IMR-90 (cell line): ENCODE results near the gene IGSF9B. TPM values are rescaled to one million over a fixed set of nuclear protein-coding genes. Genes with fewer than 3 reads are reported as not detected.

Experiments used
- ATAC-seq: fragments of 200-7000 bp; cut with Tn5 transposase; 2 replicates; pipeline ENCODE4 v1.9.1; 2020; ENCODE audit warnings: low read depth, mild to moderate bottlenecking, moderate library complexity
- BruUV-seq: library from RNA; stranded (reverse); fragments of 400-500 nt; replicated peaks from 2 replicates; lab custom pipeline; 2021; lab: Mats Ljungman, UMichigan
- CTCF ChIA-PET: fragments of 300-600 bp; formaldehyde crosslinking; extraction: SDS; loops from one replicate; lab custom pipeline; 2021; ENCODE audit warnings: antibody characterized with exemption; lab: Yijun Ruan, JAX
- POLR2A ChIA-PET: fragments of 300-600 bp; sonication (Branson Sonifier 250); formaldehyde crosslinking; loops from one replicate; lab custom pipeline; 2022; ENCODE audit warnings: antibody characterized with exemption; ENCODE audit not compliant: unreplicated experiment; lab: Charles Lee
- DNase-seq: peaks from one replicate; pipeline ENCODE4 v3.0.0; 2013
- H2AFZ ChIP-seq: replicated peaks from 2 replicates; pipeline ENCODE3; 2013; ENCODE audit warnings: low read length, mild to moderate bottlenecking; ENCODE audit not compliant: poor library complexity
- H2AK5ac ChIP-seq: 2 replicates; pipeline ENCODE4 v1.6.1; 2013; ENCODE audit warnings: low read depth, low read length, inconsistent platforms
- H2AK9ac ChIP-seq: replicated peaks from 2 replicates; pipeline ENCODE3; 2013; ENCODE audit warnings: mild to moderate bottlenecking, low read depth, low read length, moderate library complexity; ENCODE audit not compliant: poor library complexity
- H2BK120ac ChIP-seq: 2 replicates; pipeline ENCODE4 v1.6.1; 2013; ENCODE audit warnings: low read depth, low read length, inconsistent platforms
- H2BK15ac ChIP-seq: 3 replicates; pipeline ENCODE4 v1.6.1; 2013; ENCODE audit warnings: low read depth, low read length, inconsistent platforms
- H2BK20ac ChIP-seq: 2 replicates; pipeline ENCODE4 v1.6.1; 2013; ENCODE audit warnings: low read depth, mild to moderate bottlenecking, inconsistent platforms, low read length, moderate library complexity
- H2BK5ac ChIP-seq: 2 replicates; pipeline ENCODE4 v1.6.1; 2013; ENCODE audit warnings: mild to moderate bottlenecking, low read depth, low read length, inconsistent platforms; ENCODE audit not compliant: poor library complexity, severe bottlenecking
- H3K14ac ChIP-seq: replicated peaks from 2 replicates; pipeline ENCODE4 v1.6.1; 2013; ENCODE audit warnings: low read depth, low read length, inconsistent platforms
- H3K18ac ChIP-seq: 2 replicates; pipeline ENCODE4 v1.6.1; 2013; ENCODE audit warnings: low read depth, low read length, control low read depth
- H3K23ac ChIP-seq: 2 replicates; pipeline ENCODE4 v1.6.1; 2013; ENCODE audit warnings: low read depth, low read length, inconsistent platforms
- H3K27ac ChIP-seq: 2 replicates; pipeline ENCODE4 v1.5.1; 2013; ENCODE audit warnings: mild to moderate bottlenecking, control low read depth, low read length; ENCODE audit not compliant: insufficient read depth
- H3K27me3 ChIP-seq: 2 replicates; pipeline ENCODE4 v1.6.1; 2013; ENCODE audit warnings: low read length; ENCODE audit not compliant: control insufficient read depth, insufficient read depth
- H3K36me3 ChIP-seq: 2 replicates; pipeline ENCODE4 v1.6.1; 2013; ENCODE audit warnings: low read length, mixed read lengths; ENCODE audit not compliant: control insufficient read depth, insufficient read depth
- H3K4ac ChIP-seq: 2 replicates; pipeline ENCODE4 v1.6.1; 2013; ENCODE audit warnings: low read depth, low read length, inconsistent platforms
- H3K4me1 ChIP-seq: 2 replicates; pipeline ENCODE4 v1.6.1; 2013; ENCODE audit warnings: low read length, mixed read lengths; ENCODE audit not compliant: control insufficient read depth, insufficient read depth
- H3K4me2 ChIP-seq: 2 replicates; pipeline ENCODE4 v1.6.1; 2013; ENCODE audit warnings: low read depth, mild to moderate bottlenecking, control low read depth, low read length, moderate library complexity
- H3K4me3 ChIP-seq: 2 replicates; pipeline ENCODE4 v1.5.1; 2013; ENCODE audit warnings: low read depth, mild to moderate bottlenecking, control low read depth, low read length, moderate library complexity; ENCODE audit not compliant: insufficient read depth
- H3K56ac ChIP-seq: 2 replicates; pipeline ENCODE4 v1.6.1; 2013; ENCODE audit warnings: low read length, inconsistent platforms; ENCODE audit not compliant: insufficient read depth; ENCODE audit errors: extremely low read depth
- H3K79me1 ChIP-seq, 2 experiments: 2 replicates each; pipeline ENCODE4 v1.6.1; 2013; ENCODE audit warnings: low read length in 2 of 2, inconsistent platforms in 1 of 2, low read depth in 1 of 2
- H3K9ac ChIP-seq: 2 replicates; pipeline ENCODE4 v1.6.1; 2013; ENCODE audit warnings: low read depth, low read length, control low read depth
- H3K9me1 ChIP-seq: 2 replicates; pipeline ENCODE4 v1.6.1; 2013; ENCODE audit warnings: low read length, inconsistent platforms; ENCODE audit not compliant: insufficient read depth
- H3K9me3 ChIP-seq: 2 replicates; pipeline ENCODE4 v1.6.1; 2013; ENCODE audit warnings: low read length; ENCODE audit not compliant: control insufficient read depth, insufficient read depth
- H4K20me1 ChIP-seq: 2 replicates; pipeline ENCODE4 v1.6.1; 2013; ENCODE audit warnings: low read length, inconsistent platforms; ENCODE audit not compliant: insufficient read depth
- H4K5ac ChIP-seq: 2 replicates; pipeline ENCODE4 v1.6.1; 2013; ENCODE audit warnings: mild to moderate bottlenecking, low read depth, low read length, control low read depth
- H4K8ac ChIP-seq, 2 experiments: 2 replicates each; pipeline ENCODE4 v1.6.1; 2013; ENCODE audit warnings: low read depth in 2 of 2, low read length in 2 of 2, control low read depth in 1 of 2, inconsistent platforms in 1 of 2
- H4K91ac ChIP-seq: 2 replicates; pipeline ENCODE4 v1.6.1; 2013; ENCODE audit warnings: low read depth, low read length, inconsistent platforms; ENCODE audit not compliant: insufficient read depth
- BHLHE40 ChIP-seq: fragments of 150-350 bp; IDR thresholded peaks from 2 replicates; pipeline ENCODE4 v1.6.1; 2016; ENCODE audit warnings: mild to moderate bottlenecking, low read depth, low read length
- CEBPB ChIP-seq: IDR thresholded peaks from 2 replicates; pipeline ENCODE4 v1.6.1; 2012; ENCODE audit warnings: low read depth, low read length, improper control_type of control experiment
- CHD1 ChIP-seq: IDR thresholded peaks from 2 replicates; pipeline ENCODE4 v1.6.1; 2012; ENCODE audit warnings: low read depth, low read length, improper control_type of control experiment
- FOS ChIP-seq: fragments of 150-350 bp; IDR thresholded peaks from 2 replicates; pipeline ENCODE4 v1.6.1; 2016; ENCODE audit warnings: low read depth, low read length
- MAFK ChIP-seq: IDR thresholded peaks from 2 replicates; pipeline ENCODE4 v1.6.1; 2012; ENCODE audit warnings: low read depth, low read length, improper control_type of control experiment
- NFE2L2 ChIP-seq: fragments of 150-350 bp; IDR thresholded peaks from 2 replicates; pipeline ENCODE4 v1.6.1; 2016; ENCODE audit warnings: low read depth, mild to moderate bottlenecking, low read length
- RAD21 ChIP-seq: IDR thresholded peaks from 2 replicates; pipeline ENCODE4 v1.6.1; 2012; ENCODE audit warnings: low read length, improper control_type of control experiment
- RFX5 ChIP-seq: IDR thresholded peaks from 2 replicates; pipeline ENCODE4 v1.8.0; 2012; ENCODE audit warnings: low read depth, mild to moderate bottlenecking, low read length, moderate library complexity
- SMC3 ChIP-seq: fragments of 150-350 bp; IDR thresholded peaks from 2 replicates; pipeline ENCODE4 v1.6.1; 2016; ENCODE audit warnings: low read depth, mild to moderate bottlenecking, antibody characterized with exemption, low read length, moderate library complexity
- WGBS, 2 experiments: methylation state at CpG; one replicate each; pipeline versions ENCODE4 v1.1.5 to v1.1.7; 2013; ENCODE audit warnings: missing lambda C conversion rate in 2 of 2; ENCODE audit not compliant: insufficient read length in 1 of 2; ENCODE audit errors: extremely low coverage in 2 of 2; 5-methylcytosine and 5-hydroxymethylcytosine counted together
- dilution Hi-C: fragments of 300-500 bp; cut with HindIII; formaldehyde crosslinking; loops from one replicate; pipeline ENCODE4 v1.14.3; 2018; ENCODE audit warnings: low sequenced_read_pairs; ENCODE audit not compliant: unreplicated experiment
- in situ Hi-C: fragments of 300-500 bp; cut with MboI; formaldehyde crosslinking; loops from 3 replicates; pipeline ENCODE4 v1.14.3; 2019; ENCODE audit warnings: low sequenced_read_pairs, inconsistent platforms, mixed read lengths
- intact Hi-C: fragments of 100-400 bp; cut with micrococcal nuclease; formaldehyde crosslinking; loops from 2 replicates; pipeline ENCODE4 v1.10.0; 2022
- polyA plus RNA-seq, 3 experiments: library from polyadenylated mRNA; depleted of rRNA; stranded (reverse); fragments of >200 nt; gene quantifications; 2 replicates each; pipeline ENCODE4 v1.2.3, GENCODE V29; 2012; ENCODE audit warnings: low replicate concordance in 1 of 3
- total RNA-seq: library from RNA; depleted of rRNA; stranded (reverse); fragments of >200 nt; gene quantifications from 2 replicates; pipeline ENCODE4 v1.2.3, GENCODE V29; 2012
- TF ChIP-seq, protein P1 (sequence below): fragments of 150-350 bp; IDR thresholded peaks from 2 replicates; pipeline ENCODE4 v1.6.1; 2016; ENCODE audit warnings: low read depth, mild to moderate bottlenecking, low read length, moderate library complexity, borderline replicate concordance
- TF ChIP-seq, protein P2 (sequence below): fragments of 150-350 bp; IDR thresholded peaks from 2 replicates; pipeline ENCODE4 v1.6.1; 2017; ENCODE audit warnings: mild to moderate bottlenecking, antibody characterized with exemption, low read length, low read depth
- TF ChIP-seq, protein P3 (sequence below): conservative IDR thresholded peaks from 2 replicates; pipeline ENCODE4 v1.5.1; 2012; ENCODE audit warnings: mild to moderate bottlenecking, low read depth, low read length, improper control_type of control experiment

IGSF9B gene
- total and polyA plus RNA-seq, 2 of the 4 experiments (the other 2 are of a cell fraction), result under 0.01 to 0.10 TPM

DNA sequence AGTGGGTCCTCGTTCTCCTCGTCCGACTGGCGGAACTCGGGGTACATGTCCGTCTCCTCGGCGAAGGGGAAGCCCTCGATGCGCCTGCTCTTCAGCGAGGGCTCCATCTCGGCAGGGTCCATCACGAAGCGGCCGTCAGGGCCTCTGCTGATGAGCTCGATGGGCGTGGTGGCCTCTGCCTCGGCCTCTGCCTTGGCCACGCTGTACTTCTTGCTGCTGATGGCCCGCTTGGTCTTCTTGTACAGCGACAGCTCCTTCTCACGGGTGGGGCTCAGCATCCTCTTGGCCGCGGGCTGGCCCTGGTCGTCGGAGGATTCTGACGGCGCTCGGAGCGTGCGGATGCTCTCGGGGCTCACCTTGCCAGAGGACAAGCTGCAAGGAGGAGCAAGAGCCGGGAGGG, 35.7 kb downstream of the IGSF9B start (continued):
- no peak for TF ChIP-seq NFE2L2

DNA sequence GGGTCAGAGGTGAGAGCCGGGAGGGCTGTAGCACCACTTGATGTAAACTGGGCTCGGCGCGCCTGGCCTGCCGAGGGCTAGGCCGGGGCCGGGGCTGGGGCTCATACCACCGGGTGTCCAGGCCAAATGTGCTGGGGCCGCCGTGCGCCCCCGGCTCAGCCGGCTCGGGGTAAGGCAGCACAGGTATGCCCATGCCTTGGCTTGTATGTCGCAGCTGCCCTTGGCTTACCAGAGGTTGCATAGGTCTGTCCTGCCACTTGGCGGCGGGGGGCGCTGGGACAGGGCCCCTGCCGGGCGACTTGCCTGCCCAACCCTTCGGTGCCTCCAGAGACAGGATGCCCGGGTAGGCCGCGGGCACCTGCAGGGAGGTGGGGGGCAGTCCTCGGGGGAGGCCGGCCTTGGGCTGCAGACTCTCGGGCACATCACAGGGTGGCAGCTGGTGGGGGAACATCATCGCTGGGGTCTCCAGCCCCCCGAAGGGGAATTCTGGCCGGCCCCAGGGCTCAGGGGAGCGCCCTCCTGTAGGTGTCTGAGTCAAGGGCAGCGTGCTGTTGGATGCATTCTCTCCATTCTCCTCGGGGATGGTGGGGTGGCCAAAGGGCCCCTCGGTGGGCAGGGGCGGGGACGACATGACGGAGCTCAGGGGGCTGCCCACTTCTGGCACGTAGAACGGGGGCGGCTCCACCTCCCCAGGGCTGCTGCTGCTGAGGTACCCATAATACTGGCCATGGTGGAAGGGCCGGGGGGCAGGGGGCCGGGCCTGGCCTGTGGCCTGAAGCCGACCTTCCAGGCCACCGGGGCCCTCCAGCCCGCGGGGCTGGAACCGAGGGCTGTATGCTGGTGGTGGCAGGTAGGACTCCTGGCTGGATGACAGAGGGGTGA, 36.4 kb downstream of the IGSF9B start:
- Histone ChIP-seq H2BK20ac (no peak overlapping the region), H2AFZ (no peak overlapping the region), H3K56ac (no peak overlapping the region), H3K36me3 (no peaks in the 10 kb centered on the region), H3K18ac (no peak overlapping the region), H3K9me3 (no peaks in the 10 kb centered on the region), H3K14ac (no peak overlapping the region), H2AK5ac (no peak overlapping the region), H3K4me1 (no peaks in the 10 kb centered on the region), H3K4me3 (no peak overlapping the region), H3K9ac (no peak overlapping the region), H2AK9ac (no peak overlapping the region), H3K4me2 (no peak overlapping the region), H2BK15ac (no peak overlapping the region), H2BK5ac (no peak overlapping the region), H4K5ac (no peak overlapping the region), H4K20me1 (no peaks in the 10 kb centered on the region), H3K23ac (no peak overlapping the region), H3K79me1 (no peaks in the 10 kb centered on the region), H3K27me3 (peaks cover 11% of the 10 kb centered on the region), H3K27ac (no peak overlapping the region), H2BK120ac (no peak overlapping the region), H4K8ac (no peak overlapping the region), H3K9me1 (no peaks in the 10 kb centered on the region), H3K4ac (no peak overlapping the region), H4K91ac (no peak overlapping the region)
- POLR2A ChIA-PET, result no interaction called here
- CTCF ChIA-PET, result no interaction called here
- WGBS, 2 experiments, result 81% methylated on average over 21 of the region's 47 CpGs; no CpG with 5 or more reads in 1 of the 2 experiments
- no peak for DNase-seq
- in situ Hi-C loops, result loop anchor here (10.0 kb wide), 1 partner anchor 224 kb away; no protein-coding TSS in a partner anchor
- intact Hi-C loops, result loop anchor here (10.0 kb wide), 1 partner anchor 304 kb away; the partner anchor contains the start of genes NCAPD3 and VPS26B
- ATAC-seq, result no peak
- dilution Hi-C loops, result no loop called here
- BruUV-seq, result no TSS peak
- TF ChIP-seq CEBPB (no peak), RAD21 (no peak), CHD1 (no peak), NFE2L2 (no peak), RFX5 (no peak), BHLHE40 (no peak), MAFK (no peak), SMC3 (no peak), FOS (no peak)
- TF ChIP-seq, protein P1, sequence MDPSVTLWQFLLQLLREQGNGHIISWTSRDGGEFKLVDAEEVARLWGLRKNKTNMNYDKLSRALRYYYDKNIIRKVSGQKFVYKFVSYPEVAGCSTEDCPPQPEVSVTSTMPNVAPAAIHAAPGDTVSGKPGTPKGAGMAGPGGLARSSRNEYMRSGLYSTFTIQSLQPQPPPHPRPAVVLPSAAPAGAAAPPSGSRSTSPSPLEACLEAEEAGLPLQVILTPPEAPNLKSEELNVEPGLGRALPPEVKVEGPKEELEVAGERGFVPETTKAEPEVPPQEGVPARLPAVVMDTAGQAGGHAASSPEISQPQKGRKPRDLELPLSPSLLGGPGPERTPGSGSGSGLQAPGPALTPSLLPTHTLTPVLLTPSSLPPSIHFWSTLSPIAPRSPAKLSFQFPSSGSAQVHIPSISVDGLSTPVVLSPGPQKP, result no peak
- TF ChIP-seq, protein P2, sequence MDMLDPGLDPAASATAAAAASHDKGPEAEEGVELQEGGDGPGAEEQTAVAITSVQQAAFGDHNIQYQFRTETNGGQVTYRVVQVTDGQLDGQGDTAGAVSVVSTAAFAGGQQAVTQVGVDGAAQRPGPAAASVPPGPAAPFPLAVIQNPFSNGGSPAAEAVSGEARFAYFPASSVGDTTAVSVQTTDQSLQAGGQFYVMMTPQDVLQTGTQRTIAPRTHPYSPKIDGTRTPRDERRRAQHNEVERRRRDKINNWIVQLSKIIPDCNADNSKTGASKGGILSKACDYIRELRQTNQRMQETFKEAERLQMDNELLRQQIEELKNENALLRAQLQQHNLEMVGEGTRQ, result no peak
- TF ChIP-seq, protein P3, sequence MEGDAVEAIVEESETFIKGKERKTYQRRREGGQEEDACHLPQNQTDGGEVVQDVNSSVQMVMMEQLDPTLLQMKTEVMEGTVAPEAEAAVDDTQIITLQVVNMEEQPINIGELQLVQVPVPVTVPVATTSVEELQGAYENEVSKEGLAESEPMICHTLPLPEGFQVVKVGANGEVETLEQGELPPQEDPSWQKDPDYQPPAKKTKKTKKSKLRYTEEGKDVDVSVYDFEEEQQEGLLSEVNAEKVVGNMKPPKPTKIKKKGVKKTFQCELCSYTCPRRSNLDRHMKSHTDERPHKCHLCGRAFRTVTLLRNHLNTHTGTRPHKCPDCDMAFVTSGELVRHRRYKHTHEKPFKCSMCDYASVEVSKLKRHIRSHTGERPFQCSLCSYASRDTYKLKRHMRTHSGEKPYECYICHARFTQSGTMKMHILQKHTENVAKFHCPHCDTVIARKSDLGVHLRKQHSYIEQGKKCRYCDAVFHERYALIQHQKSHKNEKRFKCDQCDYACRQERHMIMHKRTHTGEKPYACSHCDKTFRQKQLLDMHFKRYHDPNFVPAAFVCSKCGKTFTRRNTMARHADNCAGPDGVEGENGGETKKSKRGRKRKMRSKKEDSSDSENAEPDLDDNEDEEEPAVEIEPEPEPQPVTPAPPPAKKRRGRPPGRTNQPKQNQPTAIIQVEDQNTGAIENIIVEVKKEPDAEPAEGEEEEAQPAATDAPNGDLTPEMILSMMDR, result no peak
